Left lung (tissue), 10 donors: ENCODE data around the gene IFT52. TPM values are rescaled to one million over a fixed set of nuclear protein-coding genes. Genes with fewer than 3 reads are reported as not detected.

Source experiments
- ATAC-seq: fragments of 200-7000 bp; cut with Tn5 transposase; one replicate; pipeline ENCODE4 v1.9.1; 2020; ENCODE audit warnings: moderate library complexity
- DNase-seq, 4 donors: peaks; one replicate each; pipeline ENCODE4 v3.0.0-alpha.2; 2013 to 2020
- H3K27ac ChIP-seq, 2 donors: fragments of 200-600 bp; sonication (generic) in 1 of 2; one replicate each; pipeline versions ENCODE4 v1.5.0 to v1.8.0; 2020 to 2021
- H3K27me3 ChIP-seq, 2 donors: fragments of 200-600 bp; sonication (generic) in 1 of 2; one replicate each; pipeline versions ENCODE4 v1.5.0 to v1.8.0; 2020 to 2021
- H3K36me3 ChIP-seq, 2 donors: fragments of 200-600 bp; sonication (generic) in 1 of 2; one replicate each; pipeline versions ENCODE4 v1.5.0 to v1.8.0; 2020 to 2021
- H3K4me1 ChIP-seq, 2 donors: fragments of 200-600 bp; one replicate each; pipeline ENCODE4 v1.8.0; 2021
- H3K4me3 ChIP-seq, 2 donors: fragments of 200-600 bp; sonication (generic) in 1 of 2; one replicate each; pipeline versions ENCODE4 v1.5.0 to v1.8.0; 2020 to 2021; ENCODE audit warnings: mild to moderate bottlenecking in 1 of 2
- H3K9me3 ChIP-seq, 2 donors: fragments of 200-600 bp; sonication (generic) in 1 of 2; one replicate each; pipeline versions ENCODE4 v1.5.0 to v1.8.0; 2020 to 2021
- CTCF ChIP-seq, 2 donors: fragments of 200-600 bp; sonication (generic) in 1 of 2; IDR thresholded peaks; one replicate each; pipeline versions ENCODE4 v1.5.0 to v1.8.0; 2021; ENCODE audit warnings: antibody characterized with exemption in 2 of 2
- intact Hi-C, 2 donors: fragments of 100-400 bp; cut with DNase I; formaldehyde crosslinking; loops; one replicate each; pipeline versions ENCODE4 v1.11.2 to v1.14.2; 2022
- polyA plus RNA-seq, 6 donors: library from polyadenylated mRNA; unstranded; fragments of 120-200 nt; gene quantifications; one replicate each; pipeline ENCODE4 v1.2.1, GENCODE V29; 2013; ENCODE audit not compliant: insufficient read length in 6 of 6
- total RNA-seq, 2 donors: library from RNA; stranded (reverse); fragmentation: NEBNext Ultra II Directional; extraction: Animal tissue kit (Norgen Biotek cat#: 25700); gene quantifications; one replicate each; pipeline ENCODE4 v1.2.1, GENCODE V29; 2021
- donor health status: DM: no; HTN: yes; CAD: no.
- donor health status: DM: no; HTN: no; CAD: no.

The IFT52 gene
- total and polyA plus RNA-seq, 8 donors: 19.4 to 81.2 (median 72.1) TPM

- intact Hi-C loops: no loop called here
- TF ChIP-seq CTCF (IDR thresholded peaks at IDR 0.05): no peak
- H3K27ac ChIP-seq: no peak overlapping the region
- no peaks in the 10 kb centered on the region for H3K27me3 ChIP-seq
- H3K4me1 ChIP-seq: no peaks in the 10 kb centered on the region
- ATAC-seq: no peak
- peaks cover 0 to 5% of the 10 kb centered on the region in 2 donors for H3K9me3 ChIP-seq
- H3K36me3 ChIP-seq: no peaks in the 10 kb centered on the region
- DNase-seq: no peak
- H3K4me3 ChIP-seq: no peak overlapping the region
Measured at GRCh38 chr20:43549416-43550065, 41.2 kb upstream of the IFT52 start.

GRCh38 chr20:43550456-43550855, 40.3 kb upstream of the IFT52 start:
- H3K4me3 ChIP-seq: no peak overlapping the region
- no peaks in the 10 kb centered on the region for H3K36me3 ChIP-seq
- H3K9me3 ChIP-seq: peaks cover 0 to 5% of the 10 kb centered on the region in 2 donors
- no peaks in the 10 kb centered on the region for H3K27me3 ChIP-seq
- no peak overlapping the region for H3K27ac ChIP-seq
- H3K4me1 ChIP-seq: no peaks in the 10 kb centered on the region
- ATAC-seq (no peak), DNase-seq (no peak)
- TF ChIP-seq CTCF (IDR thresholded peaks at IDR 0.05): no peak
- intact Hi-C loops: no loop called here

GRCh38 chr20:43554369-43554768, 36.4 kb upstream of the IFT52 start:
- no peaks in the 10 kb centered on the region for H3K9me3 ChIP-seq
- ATAC-seq (no peak), DNase-seq (no peak)
- H3K4me3 ChIP-seq: no peak overlapping the region
- intact Hi-C loops: no loop called here
- H3K36me3 ChIP-seq: no peaks in the 10 kb centered on the region
- no peak for TF ChIP-seq CTCF (IDR thresholded peaks at IDR 0.05)
- peaks cover 0 to 6% of the 10 kb centered on the region in 2 donors for H3K4me1 ChIP-seq
- no peak overlapping the region for H3K27ac ChIP-seq
- H3K27me3 ChIP-seq: no peaks in the 10 kb centered on the region

GRCh38 chr20:43558412-43559146, 32.2 kb upstream of the IFT52 start, which contains the start of gene SGK2:
Gene SGK2, plus strand, starts transcription at chr20:43559027. Its CDS starts 7,469 bp downstream, at chr20:43566496.
- Histone ChIP-seq H3K27me3 (no peaks in the 10 kb centered on the region), H3K9me3 (no peaks in the 10 kb centered on the region), H3K4me1 (peaks cover 0 to 6% of the 10 kb centered on the region in 2 donors), H3K27ac (no peak within 1 kb of the TSS), H3K4me3 (no peak within 1 kb of the TSS), H3K36me3 (no peaks in the 10 kb centered on the region)
- DNase-seq: peak in 2 of 4 donors; percentile 54 to 65
- no peak for TF ChIP-seq CTCF (IDR thresholded peaks at IDR 0.05)
- intact Hi-C loops: no loop called here
- peak; percentile 88 for ATAC-seq
